ENCODE results near the gene TCAP.

Gene TCAP

GRCh38 chr17:39647256-39647655 lies 17.9 kb upstream of the TCAP start:
- Histone ChIP-seq H2AFZ (ENCODE audit: low read length) (no peak overlapping the region), H3F3A (ENCODE audit: insufficient read depth, low read length) (no peaks in the 10 kb centered on the region), H3K9me2 (ENCODE audit: low read depth, low read length) (no peaks in the 10 kb centered on the region), H3K79me2 (ENCODE audit: insufficient read depth, low read length) (no peaks in the 10 kb centered on the region), H3K4me3 (ENCODE audit: low read depth, low read length, poor library complexity, severe bottlenecking) (no peak overlapping the region), H3K4me1 (ENCODE audit: insufficient read depth, low read length, severe bottlenecking) (peaks cover 13% of the 10 kb centered on the region), H3K9ac (ENCODE audit: low read length) (no peak overlapping the region), H3K4me2 (ENCODE audit: low read length) (no peak overlapping the region), H3K36me3 (ENCODE audit: insufficient read depth, low read length) (no peaks in the 10 kb centered on the region), H4K20me1 (ENCODE audit: insufficient read depth, low read length) (no peaks in the 10 kb centered on the region), H3K9me3 (ENCODE audit: low read length) (no peaks in the 10 kb centered on the region), H3K27me3 (ENCODE audit: insufficient read depth, low read length) (no peaks in the 10 kb centered on the region), H3K27ac (ENCODE audit: low read depth, low read length, poor library complexity, severe bottlenecking) (no peak overlapping the region)
- TF ChIP-seq CTCF (IDR thresholded peaks at IDR 0.05; ENCODE audit: low read length) (no peak), EZH2 (IDR thresholded peaks at IDR 0.05; ENCODE audit: borderline replicate concordance, low read length) (no peak)

GRCh38 chr17:39648616-39649366 lies 16.4 kb upstream of the TCAP start:
- Histone ChIP-seq H3K27ac (ENCODE audit: low read depth, low read length, poor library complexity, severe bottlenecking) (no peak overlapping the region), H3K9me3 (ENCODE audit: low read length) (no peaks in the 10 kb centered on the region), H2AFZ (ENCODE audit: low read length) (no peak overlapping the region), H3K9me2 (ENCODE audit: low read depth, low read length) (no peaks in the 10 kb centered on the region), H3K36me3 (ENCODE audit: insufficient read depth, low read length) (no peaks in the 10 kb centered on the region), H4K20me1 (ENCODE audit: insufficient read depth, low read length) (no peaks in the 10 kb centered on the region), H3K9ac (ENCODE audit: low read length) (no peak overlapping the region), H3K27me3 (ENCODE audit: insufficient read depth, low read length) (no peaks in the 10 kb centered on the region), H3K4me1 (ENCODE audit: insufficient read depth, low read length, severe bottlenecking) (peaks cover 13% of the 10 kb centered on the region), H3K4me3 (ENCODE audit: low read depth, low read length, poor library complexity, severe bottlenecking) (no peak overlapping the region), H3K4me2 (ENCODE audit: low read length) (no peak overlapping the region), H3K79me2 (ENCODE audit: insufficient read depth, low read length) (no peaks in the 10 kb centered on the region), H3F3A (ENCODE audit: insufficient read depth, low read length) (no peaks in the 10 kb centered on the region)
- no peak for TF ChIP-seq CTCF (IDR thresholded peaks at IDR 0.05; ENCODE audit: low read length)
- TF ChIP-seq EZH2 (IDR thresholded peaks at IDR 0.05; ENCODE audit: borderline replicate concordance, low read length) = no peak

- Histone ChIP-seq H4K20me1 (ENCODE audit: insufficient read depth, low read length) (no peaks in the 10 kb centered on the region), H3K9ac (ENCODE audit: low read length) (no peak overlapping the region), H3F3A (ENCODE audit: insufficient read depth, low read length) (no peaks in the 10 kb centered on the region), H3K27me3 (ENCODE audit: insufficient read depth, low read length) (no peaks in the 10 kb centered on the region), H3K4me3 (ENCODE audit: low read depth, low read length, poor library complexity, severe bottlenecking) (no peak overlapping the region), H3K9me2 (ENCODE audit: low read depth, low read length) (no peaks in the 10 kb centered on the region), H3K36me3 (ENCODE audit: insufficient read depth, low read length) (peaks cover 5% of the 10 kb centered on the region; the same call in 1 of the 2 replicates), H3K4me1 (ENCODE audit: insufficient read depth, low read length, severe bottlenecking) (peaks cover 13% of the 10 kb centered on the region), H3K27ac (ENCODE audit: low read depth, low read length, poor library complexity, severe bottlenecking) (no peak overlapping the region), H3K4me2 (ENCODE audit: low read length) (no peak overlapping the region), H3K9me3 (ENCODE audit: low read length) (no peaks in the 10 kb centered on the region), H3K79me2 (ENCODE audit: insufficient read depth, low read length) (no peaks in the 10 kb centered on the region), H2AFZ (ENCODE audit: low read length) (no peak overlapping the region)
- TF ChIP-seq CTCF (IDR thresholded peaks at IDR 0.05; ENCODE audit: low read length) (no peak), EZH2 (IDR thresholded peaks at IDR 0.05; ENCODE audit: borderline replicate concordance, low read length) (no peak)
Observed at GRCh38 chr17:39650121-39650579, 15.0 kb upstream of the TCAP start.

All from OCI-LY1 (cell line).